GM19372 (cell line): Measurements from ENCODE around the gene PDZK1IP1.
"Not testable (repeated sequence)": the region's sequence is repeated elsewhere in the genome, so short reads cannot be mapped to it uniquely, and the experiment has no call there.

ENCODE experiments used
- ATAC-seq: cut with Tn5 transposase; IDR thresholded peaks from one replicate; pipeline ENCODE4 v1.9.1; 2021; ENCODE audit warnings: mild to moderate bottlenecking, low read depth, moderate library complexity; ENCODE audit not compliant: unreplicated experiment

The PDZK1IP1 gene

DNA sequence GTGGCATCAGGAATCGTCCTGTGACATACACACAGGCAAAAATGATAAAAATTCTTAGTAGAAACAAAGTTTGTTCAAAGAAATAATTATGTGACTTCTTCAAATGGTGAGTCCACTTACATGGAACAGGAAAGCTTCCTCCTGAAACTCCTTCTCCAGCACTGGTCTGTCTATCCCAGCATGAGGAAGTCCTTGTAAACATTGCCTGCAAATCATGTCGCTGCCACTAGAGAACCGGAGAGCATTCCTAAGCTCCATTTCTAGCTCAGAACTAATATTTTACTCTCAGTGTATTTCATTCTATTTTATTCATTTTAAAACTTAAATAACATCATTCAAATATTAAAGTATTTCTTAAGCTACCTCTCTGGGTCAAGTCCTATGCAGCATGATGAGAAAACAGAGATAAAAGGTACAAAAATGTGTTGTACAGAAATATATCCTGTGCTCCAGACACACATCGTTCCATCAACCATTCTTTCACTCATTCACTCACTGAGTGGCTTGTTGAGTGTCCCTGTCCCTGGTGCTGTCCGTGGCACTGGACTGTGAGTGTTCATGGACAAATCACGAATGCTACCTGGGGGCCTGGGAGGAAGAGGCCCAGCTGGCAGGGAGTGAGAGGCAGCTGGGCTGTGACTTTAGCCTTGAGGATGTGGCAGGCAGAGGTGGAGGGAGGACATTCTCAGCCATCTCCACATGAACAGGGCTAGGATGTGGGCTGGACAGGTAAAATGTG is 42.6 kb downstream of the PDZK1IP1 start:
- ATAC-seq, result no peak

- not testable (repeated sequence) for ATAC-seq
These were observed 43.3 kb downstream of the PDZK1IP1 start for GRCh38 chr1:47146495-47146894.

DNA sequence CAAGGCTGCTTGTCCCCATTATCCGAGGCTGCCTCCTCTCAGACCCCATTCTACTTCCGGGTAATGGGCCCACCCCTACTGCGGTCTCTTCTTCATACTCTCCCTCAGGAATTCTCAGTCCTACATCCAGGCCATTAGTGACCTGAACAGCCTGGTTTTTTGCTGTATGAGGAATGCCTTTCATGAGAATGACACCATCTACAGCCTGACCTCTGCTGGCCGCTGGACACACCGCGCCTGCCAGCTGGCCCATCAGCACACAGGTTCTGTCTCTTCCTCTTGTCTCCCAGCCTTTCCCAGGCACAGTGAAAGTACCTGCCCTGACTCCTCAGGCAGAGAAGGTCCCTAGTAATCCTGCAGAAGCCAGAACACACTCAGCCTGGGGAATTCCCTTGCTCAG is 46.2 kb downstream of the PDZK1IP1 start:
- not testable (repeated sequence) for ATAC-seq

DNA sequence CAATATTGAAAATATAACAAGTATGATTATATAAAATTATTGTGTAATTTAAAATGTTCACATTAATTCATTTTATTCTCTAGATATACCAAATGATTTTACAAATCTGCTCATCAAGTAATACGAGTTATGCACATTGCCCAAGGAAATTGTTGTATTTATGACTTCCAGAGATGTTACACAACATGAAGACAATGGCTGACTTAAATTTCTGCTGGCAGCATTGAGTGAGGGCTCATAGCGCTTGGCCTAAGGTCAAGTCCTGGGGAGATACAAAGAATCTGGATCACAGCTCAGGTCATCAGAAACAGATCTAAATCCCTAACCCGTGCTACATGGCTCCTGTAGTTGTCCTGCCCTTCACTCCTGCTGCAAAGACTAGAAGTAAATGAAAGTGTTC is 49.5 kb downstream of the PDZK1IP1 start:
- not testable (repeated sequence) for ATAC-seq

DNA sequence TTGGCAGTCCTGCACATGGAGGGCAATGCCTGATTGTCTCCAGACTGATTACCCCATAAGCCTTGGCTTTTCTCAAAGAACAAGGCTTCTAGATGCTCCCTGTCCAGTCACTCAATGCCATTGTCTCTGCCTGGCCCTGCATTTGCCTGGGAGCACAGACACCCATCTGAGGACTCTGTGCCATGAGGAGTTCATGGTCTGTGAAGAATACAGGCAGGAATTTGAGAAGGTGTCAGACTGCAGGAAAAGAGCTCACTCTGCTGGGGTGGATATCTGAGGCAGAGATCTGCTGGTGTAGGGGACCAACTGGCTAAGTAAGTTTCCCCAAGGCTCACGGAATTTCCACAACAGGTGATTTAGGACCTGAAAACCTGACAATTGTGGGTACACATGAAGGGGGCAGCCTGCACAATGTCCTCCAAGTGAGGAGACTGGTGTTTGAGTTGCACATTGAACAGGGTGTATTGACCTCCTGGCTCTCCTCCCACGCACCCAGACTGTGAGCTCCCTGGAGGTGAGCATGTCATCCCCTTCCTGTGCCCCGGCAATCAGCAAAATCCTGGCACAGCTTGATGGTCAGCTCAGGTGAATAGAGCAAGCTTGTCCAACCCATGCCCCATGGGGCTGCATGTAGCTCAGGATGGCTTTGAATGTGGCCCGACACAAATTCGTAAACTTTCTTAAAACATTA is 51.8 kb downstream of the PDZK1IP1 start:
- no peak for ATAC-seq

DNA sequence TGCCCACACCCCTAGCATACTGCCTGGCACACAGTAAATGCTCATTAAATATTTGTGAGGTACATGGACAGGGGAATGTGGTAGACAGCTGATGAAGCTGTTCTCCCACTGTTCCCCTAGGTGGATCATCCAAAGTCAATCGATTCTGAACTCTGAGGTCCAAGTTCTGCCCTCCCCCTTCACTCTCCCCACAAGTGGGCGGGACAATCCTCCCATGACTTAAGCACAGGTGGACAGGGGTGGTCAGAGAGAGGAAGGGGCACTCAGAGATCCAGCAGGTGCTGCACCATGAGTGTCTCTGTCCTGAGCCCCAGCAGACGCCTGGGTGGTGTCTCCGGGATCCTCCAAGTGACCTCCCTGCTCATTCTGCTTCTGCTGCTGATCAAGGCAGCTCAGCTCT is 52.6 kb downstream of the PDZK1IP1 start, which contains the start of gene CYP4A22:
TSS of gene CYP4A22 (plus strand) at position 244 of the 400 bp plus-strand sequence. CDS start at position 289, 45 bp downstream.
- ATAC-seq, result no peak
